ENCODE measurements around the gene MROH8. TPM values are rescaled to one million over a fixed set of nuclear protein-coding genes. Genes with fewer than 3 reads are reported as not detected.

Gene MROH8
- total and polyA plus RNA-seq, 2 of the 13 experiments (the other 11 are each of a cell fraction or from before 2014, with no cell fraction given), result 2.6 to 5.5 TPM

DNA sequence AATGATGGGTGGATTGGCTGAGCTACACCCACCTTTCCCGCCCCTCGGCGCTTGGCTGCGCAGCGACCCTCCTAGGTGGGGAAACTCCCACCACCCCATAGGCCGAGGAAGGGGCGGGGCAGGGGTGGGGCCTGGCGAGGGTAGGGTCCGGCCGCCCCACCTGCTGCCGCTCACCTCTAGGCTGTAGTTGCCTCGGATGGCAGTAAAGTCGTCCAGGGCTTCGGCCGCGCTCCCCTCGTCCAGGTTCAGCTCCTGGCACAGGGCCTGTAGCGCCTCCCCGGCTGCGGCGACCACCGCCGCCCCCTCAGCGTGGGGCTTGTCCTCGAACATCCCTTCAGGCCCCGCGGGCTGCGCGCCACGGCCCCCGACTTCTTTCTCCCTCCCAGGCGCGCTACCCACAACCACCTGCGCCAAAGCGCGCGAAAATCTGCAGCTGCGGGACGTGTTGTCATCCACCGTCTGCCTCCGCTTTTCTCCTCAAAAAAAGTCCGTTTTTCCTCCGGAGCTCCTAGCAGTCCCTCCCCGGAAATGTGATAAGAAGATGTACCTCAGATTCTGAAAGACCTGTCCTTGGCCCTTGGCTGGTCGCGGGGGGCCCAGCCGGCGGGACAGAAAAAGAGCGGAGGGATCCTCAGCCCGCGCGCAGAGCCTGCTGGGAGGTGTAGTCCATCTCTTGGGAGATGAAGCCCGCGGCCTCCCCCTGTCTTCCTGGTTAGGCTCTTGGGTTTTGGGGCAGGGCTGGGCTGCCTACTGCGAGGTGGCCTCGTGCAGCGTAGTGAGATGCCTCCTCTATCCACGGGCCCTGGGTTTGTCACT is 83.5 kb downstream of the MROH8 start, which contains the start of gene RBL1 (continued):
- TF ChIP-seq ZNF296 (CRISPR knock-in tag; conservative IDR thresholded peaks at IDR 0.05) (peak; percentile 38; the same call in 1 of the 2 replicates), KLF11 (CRISPR knock-in tag; IDR thresholded peaks at IDR 0.05) (peak; percentile 99), ZNF616 (CRISPR knock-in tag; IDR thresholded peaks at IDR 0.05; ENCODE audit: low read depth) (peak; percentile 93), SRSF9 (IDR thresholded peaks at IDR 0.05; ENCODE audit: borderline replicate concordance, insufficient read depth, low read depth, low read length, poor library complexity, severe bottlenecking) (no peak), PHF5A (CRISPR knock-in tag; IDR thresholded peaks at IDR 0.05; ENCODE audit: low read depth, unreplicated experiment) (peak; percentile 33), SP2 (CRISPR knock-in tag; IDR thresholded peaks at IDR 0.05) (peak; percentile 67; the same call in 1 of the 2 replicates), AKAP8 (CRISPR knock-in tag; IDR thresholded peaks at IDR 0.05) (peak; percentile 88; the same call in 1 of the 2 replicates)
- TF ChIP-seq, protein P1, sequence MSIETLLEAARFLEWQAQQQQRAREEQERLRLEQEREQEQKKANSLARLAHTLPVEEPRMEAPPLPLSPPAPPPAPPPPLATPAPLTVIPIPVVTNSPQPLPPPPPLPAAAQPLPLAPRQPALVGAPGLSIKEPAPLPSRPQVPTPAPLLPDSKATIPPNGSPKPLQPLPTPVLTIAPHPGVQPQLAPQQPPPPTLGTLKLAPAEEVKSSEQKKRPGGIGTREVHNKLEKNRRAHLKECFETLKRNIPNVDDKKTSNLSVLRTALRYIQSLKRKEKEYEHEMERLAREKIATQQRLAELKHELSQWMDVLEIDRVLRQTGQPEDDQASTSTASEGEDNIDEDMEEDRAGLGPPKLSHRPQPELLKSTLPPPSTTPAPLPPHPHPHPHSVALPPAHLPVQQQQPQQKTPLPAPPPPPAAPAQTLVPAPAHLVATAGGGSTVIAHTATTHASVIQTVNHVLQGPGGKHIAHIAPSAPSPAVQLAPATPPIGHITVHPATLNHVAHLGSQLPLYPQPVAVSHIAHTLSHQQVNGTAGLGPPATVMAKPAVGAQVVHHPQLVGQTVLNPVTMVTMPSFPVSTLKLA (IDR thresholded peaks at IDR 0.05), result 0 out of 2 replicates have a peak, but pooled peaks have one; percentile 44
- TF ChIP-seq, protein P2, sequence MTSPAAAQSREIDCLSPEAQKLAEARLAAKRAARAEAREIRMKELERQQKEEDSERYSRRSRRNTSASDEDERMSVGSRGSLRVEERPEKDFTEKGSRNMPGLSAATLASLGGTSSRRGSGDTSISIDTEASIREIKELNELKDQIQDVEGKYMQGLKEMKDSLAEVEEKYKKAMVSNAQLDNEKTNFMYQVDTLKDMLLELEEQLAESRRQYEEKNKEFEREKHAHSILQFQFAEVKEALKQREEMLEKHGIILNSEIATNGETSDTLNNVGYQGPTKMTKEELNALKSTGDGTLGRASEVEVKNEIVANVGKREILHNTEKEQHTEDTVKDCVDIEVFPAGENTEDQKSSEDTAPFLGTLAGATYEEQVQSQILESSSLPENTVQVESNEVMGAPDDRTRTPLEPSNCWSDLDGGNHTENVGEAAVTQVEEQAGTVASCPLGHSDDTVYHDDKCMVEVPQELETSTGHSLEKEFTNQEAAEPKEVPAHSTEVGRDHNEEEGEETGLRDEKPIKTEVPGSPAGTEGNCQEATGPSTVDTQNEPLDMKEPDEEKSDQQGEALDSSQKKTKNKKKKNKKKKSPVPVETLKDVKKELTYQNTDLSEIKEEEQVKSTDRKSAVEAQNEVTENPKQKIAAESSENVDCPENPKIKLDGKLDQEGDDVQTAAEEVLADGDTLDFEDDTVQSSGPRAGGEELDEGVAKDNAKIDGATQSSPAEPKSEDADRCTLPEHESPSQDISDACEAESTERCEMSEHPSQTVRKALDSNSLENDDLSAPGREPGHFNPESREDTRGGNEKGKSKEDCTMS (CRISPR knock-in tag; conservative IDR thresholded peaks at IDR 0.05), result no peak
- TF ChIP-seq, protein P3, sequence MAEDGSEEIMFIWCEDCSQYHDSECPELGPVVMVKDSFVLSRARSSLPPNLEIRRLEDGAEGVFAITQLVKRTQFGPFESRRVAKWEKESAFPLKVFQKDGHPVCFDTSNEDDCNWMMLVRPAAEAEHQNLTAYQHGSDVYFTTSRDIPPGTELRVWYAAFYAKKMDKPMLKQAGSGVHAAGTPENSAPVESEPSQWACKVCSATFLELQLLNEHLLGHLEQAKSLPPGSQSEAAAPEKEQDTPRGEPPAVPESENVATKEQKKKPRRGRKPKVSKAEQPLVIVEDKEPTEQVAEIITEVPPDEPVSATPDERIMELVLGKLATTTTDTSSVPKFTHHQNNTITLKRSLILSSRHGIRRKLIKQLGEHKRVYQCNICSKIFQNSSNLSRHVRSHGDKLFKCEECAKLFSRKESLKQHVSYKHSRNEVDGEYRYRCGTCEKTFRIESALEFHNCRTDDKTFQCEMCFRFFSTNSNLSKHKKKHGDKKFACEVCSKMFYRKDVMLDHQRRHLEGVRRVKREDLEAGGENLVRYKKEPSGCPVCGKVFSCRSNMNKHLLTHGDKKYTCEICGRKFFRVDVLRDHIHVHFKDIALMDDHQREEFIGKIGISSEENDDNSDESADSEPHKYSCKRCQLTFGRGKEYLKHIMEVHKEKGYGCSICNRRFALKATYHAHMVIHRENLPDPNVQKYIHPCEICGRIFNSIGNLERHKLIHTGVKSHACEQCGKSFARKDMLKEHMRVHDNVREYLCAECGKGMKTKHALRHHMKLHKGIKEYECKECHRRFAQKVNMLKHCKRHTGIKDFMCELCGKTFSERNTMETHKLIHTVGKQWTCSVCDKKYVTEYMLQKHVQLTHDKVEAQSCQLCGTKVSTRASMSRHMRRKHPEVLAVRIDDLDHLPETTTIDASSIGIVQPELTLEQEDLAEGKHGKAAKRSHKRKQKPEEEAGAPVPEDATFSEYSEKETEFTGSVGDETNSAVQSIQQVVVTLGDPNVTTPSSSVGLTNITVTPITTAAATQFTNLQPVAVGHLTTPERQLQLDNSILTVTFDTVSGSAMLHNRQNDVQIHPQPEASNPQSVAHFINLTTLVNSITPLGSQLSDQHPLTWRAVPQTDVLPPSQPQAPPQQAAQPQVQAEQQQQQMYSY (CRISPR knock-in tag; IDR thresholded peaks at IDR 0.05), result peak; percentile 60; the same call in 1 of the 2 replicates
- TF ChIP-seq, protein P4, sequence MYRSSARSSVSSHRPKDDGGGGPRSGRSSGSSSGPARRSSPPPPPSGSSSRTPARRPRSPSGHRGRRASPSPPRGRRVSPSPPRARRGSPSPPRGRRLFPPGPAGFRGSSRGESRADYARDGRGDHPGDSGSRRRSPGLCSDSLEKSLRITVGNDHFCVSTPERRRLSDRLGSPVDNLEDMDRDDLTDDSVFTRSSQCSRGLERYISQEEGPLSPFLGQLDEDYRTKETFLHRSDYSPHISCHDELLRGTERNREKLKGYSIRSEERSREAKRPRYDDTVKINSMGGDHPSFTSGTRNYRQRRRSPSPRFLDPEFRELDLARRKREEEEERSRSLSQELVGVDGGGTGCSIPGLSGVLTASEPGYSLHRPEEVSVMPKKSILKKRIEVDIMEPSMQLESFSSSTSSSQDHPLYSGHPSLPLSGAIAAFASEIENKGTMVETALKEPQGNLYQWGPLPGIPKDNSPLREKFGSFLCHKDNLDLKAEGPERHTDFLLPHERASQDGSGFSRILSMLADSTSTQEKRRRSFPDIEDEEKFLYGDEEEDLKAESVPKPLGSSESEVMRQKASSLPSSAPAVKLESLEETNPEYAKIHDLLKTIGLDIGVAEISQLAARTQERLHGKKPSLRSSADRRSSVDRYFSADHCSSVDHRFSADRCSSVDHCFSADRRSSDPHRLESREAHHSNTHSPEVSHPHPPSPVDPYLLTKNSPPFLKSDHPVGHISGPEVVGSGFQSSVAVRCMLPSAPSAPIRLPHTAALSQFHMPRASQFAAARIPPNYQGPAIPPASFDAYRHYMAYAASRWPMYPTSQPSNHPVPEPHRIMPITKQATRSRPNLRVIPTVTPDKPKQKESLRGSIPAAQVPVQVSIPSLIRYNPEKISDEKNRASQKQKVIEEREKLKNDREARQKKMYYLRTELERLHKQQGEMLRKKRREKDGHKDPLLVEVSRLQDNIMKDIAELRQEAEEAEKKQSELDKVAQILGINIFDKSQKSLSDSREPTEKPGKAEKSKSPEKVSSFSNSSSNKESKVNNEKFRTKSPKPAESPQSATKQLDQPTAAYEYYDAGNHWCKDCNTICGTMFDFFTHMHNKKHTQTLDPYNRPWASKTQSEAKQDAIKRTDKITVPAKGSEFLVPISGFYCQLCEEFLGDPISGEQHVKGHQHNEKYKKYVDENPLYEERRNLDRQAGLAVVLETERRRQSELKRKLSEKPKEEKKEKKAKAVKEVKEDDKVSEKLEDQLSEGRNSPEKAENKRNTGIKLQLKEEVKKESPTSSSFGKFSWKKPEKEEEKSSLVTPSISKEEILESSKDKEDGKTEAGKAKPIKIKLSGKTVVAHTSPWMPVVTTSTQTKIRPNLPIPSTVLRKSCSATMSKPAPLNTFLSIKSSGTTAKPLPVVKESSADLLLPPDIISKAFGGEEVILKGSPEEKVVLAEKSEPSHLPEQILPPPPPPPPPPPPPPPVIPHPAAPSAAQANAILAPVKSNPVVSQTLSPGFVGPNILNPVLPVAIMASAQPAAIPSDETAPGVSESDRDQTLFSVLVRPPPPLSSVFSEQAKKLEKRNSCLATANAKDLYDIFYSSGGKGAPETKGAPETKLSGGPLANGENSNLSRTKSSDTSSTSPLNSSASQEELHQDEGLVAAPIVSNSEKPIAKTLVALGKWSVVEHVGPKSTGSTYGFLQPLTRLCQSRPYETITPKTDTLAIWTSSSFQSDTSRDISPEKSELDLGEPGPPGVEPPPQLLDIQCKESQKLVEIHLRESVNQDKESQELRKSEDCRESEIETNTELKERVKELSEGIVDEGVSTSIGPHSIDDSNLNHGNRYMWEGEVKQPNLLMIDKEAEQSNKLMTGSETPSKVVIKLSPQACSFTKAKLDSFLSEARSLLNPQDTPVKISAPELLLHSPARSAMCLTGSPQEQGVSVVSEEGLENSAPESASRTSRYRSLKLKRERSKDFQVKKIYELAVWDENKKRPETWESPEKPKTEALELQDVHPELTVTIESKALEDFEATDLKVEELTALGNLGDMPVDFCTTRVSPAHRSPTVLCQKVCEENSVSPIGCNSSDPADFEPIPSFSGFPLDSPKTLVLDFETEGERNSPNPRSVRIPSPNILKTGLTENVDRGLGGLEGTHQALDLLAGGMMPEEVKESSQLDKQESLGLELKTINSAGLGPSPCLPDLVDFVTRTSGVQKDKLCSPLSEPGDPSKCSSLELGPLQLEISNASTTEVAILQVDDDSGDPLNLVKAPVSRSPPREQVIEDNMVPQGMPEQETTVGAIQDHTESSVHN (CRISPR knock-in tag; IDR thresholded peaks at IDR 0.05), result peak; percentile 89

Data from HepG2 (cell line).